Measurements from ENCODE around the gene OR2F1. TPM values are rescaled to one million over a fixed set of nuclear protein-coding genes. Genes with fewer than 3 reads are reported as not detected.
"Not testable (repeated sequence)": the region's sequence is repeated elsewhere in the genome, so short reads cannot be mapped to it uniquely, and the experiment has no call there.

Gene OR2F1
- total and polyA plus RNA-seq, 10 of the 15 experiments (the other 5 are each of a cell fraction or from before 2014, with no cell fraction given) = not detected

- TF ChIP-seq BCL3 (IDR thresholded peaks at IDR 0.05; ENCODE audit: borderline replicate concordance, insufficient read depth, low read depth, low read length, poor library complexity, severe bottlenecking) (no peak), NR2C2 (IDR thresholded peaks at IDR 0.05; ENCODE audit: borderline replicate concordance, control insufficient read depth, insufficient read length, low read depth) (no peak), TBL1XR1 (IDR thresholded peaks at IDR 0.05; ENCODE audit: low read depth, low read length) (no peak), MTA3 (IDR thresholded peaks at IDR 0.05; ENCODE audit: borderline replicate concordance, low read length) (no peak), NFXL1 (IDR thresholded peaks at IDR 0.05; ENCODE audit: borderline replicate concordance) (no peak)
These were observed 54.7 kb downstream of the OR2F1 start (continued) for GRCh38 chr7:144009361-144009760.

- H3K79me2 ChIP-seq (ENCODE audit: control insufficient read depth, insufficient read depth, low read length); DNase-seq (ENCODE audit: low read depth, low spot score); H3K4me1 ChIP-seq (ENCODE audit: control insufficient read depth, insufficient read depth, low read length); FAIRE-seq; POLR2A ChIA-PET; H3K27me3 ChIP-seq (replicated peaks in 1 of 2; ENCODE audit: control insufficient read depth in 2 of 2, insufficient read depth in 2 of 2, low read length in 1 of 2); H3K9me3 ChIP-seq (replicated peaks; ENCODE audit: control insufficient read depth, insufficient read depth, low read length); ATAC-seq; H4K20me1 ChIP-seq (ENCODE audit: control insufficient read depth, insufficient read depth); H3K27ac ChIP-seq (ENCODE audit: control insufficient read depth, insufficient read depth); BruUV-seq (replicated peaks); H3K9ac ChIP-seq (ENCODE audit: control insufficient read depth, insufficient read depth, low read length); intact Hi-C loops (cut with micrococcal nuclease; ENCODE audit: unreplicated experiment); SMC1A ChIA-PET (ENCODE audit: uncharacterized antibody, unreplicated experiment); in situ Hi-C loops (cut with MboI); H2AFZ ChIP-seq (ENCODE audit: control insufficient read depth, low read depth, low read length); H3K4me2 ChIP-seq (ENCODE audit: control insufficient read depth, insufficient read depth); H3K36me3 ChIP-seq (ENCODE audit: control insufficient read depth in 2 of 2, insufficient read depth in 2 of 2, low read length in 1 of 2); CTCF ChIA-PET; H3K4me3 ChIP-seq; RAD21 ChIA-PET (ENCODE audit: unreplicated experiment): not testable (repeated sequence)
These were observed 55.4 kb downstream of the OR2F1 start for GRCh38 chr7:144010061-144010460.

- in situ Hi-C loops (cut with MboI); H3K4me3 ChIP-seq; H3K9ac ChIP-seq (ENCODE audit: control insufficient read depth, insufficient read depth, low read length); H4K20me1 ChIP-seq (ENCODE audit: control insufficient read depth, insufficient read depth); SMC1A ChIA-PET (ENCODE audit: uncharacterized antibody, unreplicated experiment); H3K36me3 ChIP-seq (ENCODE audit: control insufficient read depth in 2 of 2, insufficient read depth in 2 of 2, low read length in 1 of 2); H3K79me2 ChIP-seq (ENCODE audit: control insufficient read depth, insufficient read depth, low read length); FAIRE-seq; H2AFZ ChIP-seq (ENCODE audit: control insufficient read depth, low read depth, low read length); H3K27ac ChIP-seq (ENCODE audit: control insufficient read depth, insufficient read depth); RAD21 ChIA-PET (ENCODE audit: unreplicated experiment); DNase-seq (ENCODE audit: low read depth, low spot score); POLR2A ChIA-PET; BruUV-seq (replicated peaks); H3K4me2 ChIP-seq (ENCODE audit: control insufficient read depth, insufficient read depth); H3K27me3 ChIP-seq (replicated peaks in 1 of 2; ENCODE audit: control insufficient read depth in 2 of 2, insufficient read depth in 2 of 2, low read length in 1 of 2); intact Hi-C loops (cut with micrococcal nuclease; ENCODE audit: unreplicated experiment); H3K4me1 ChIP-seq (ENCODE audit: control insufficient read depth, insufficient read depth, low read length); CTCF ChIA-PET; ATAC-seq; H3K9me3 ChIP-seq (replicated peaks; ENCODE audit: control insufficient read depth, insufficient read depth, low read length): not testable (repeated sequence)
- WGBS (ENCODE audit: insufficient coverage, insufficient replicate concordance, low lambda C conversion rate, missing lambda C conversion rate) = 0% methylated on average over 1 of the region's 1 CpG
These were observed 56.2 kb downstream of the OR2F1 start for GRCh38 chr7:144010821-144011220.
